GM10248 (cell line): ENCODE results near the gene NVL.
"Not testable (repeated sequence)": the region's sequence is repeated elsewhere in the genome, so short reads cannot be mapped to it uniquely, and the experiment has no call there.

Experiments
- CTCF ChIA-PET: fragments of 300-600 bp; sonication (Branson Sonifier 250); formaldehyde crosslinking; extraction: SDS; loops from one replicate; lab custom pipeline; 2021; ENCODE audit warnings: antibody characterized with exemption; lab: Yijun Ruan, JAX
- POLR2A ChIA-PET: fragments of 350-650 bp; sonication (Branson Sonifier 250); formaldehyde crosslinking; extraction: SDS; loops from one replicate; lab custom pipeline; 2020; ENCODE audit warnings: antibody characterized with exemption; lab: Yijun Ruan, JAX
- DNase-seq: peaks from one replicate; pipeline ENCODE4 v3.0.0; 2012; ENCODE audit errors: extremely low spot score
- TF ChIP-seq, protein P1 (sequence below): IDR thresholded peaks from 2 replicates; pipeline ENCODE4 v1.5.1; 2012; ENCODE audit warnings: mild to moderate bottlenecking, low read depth; ENCODE audit errors: extremely low read depth, missing control alignments, control extremely low read depth

Gene NVL

DNA sequence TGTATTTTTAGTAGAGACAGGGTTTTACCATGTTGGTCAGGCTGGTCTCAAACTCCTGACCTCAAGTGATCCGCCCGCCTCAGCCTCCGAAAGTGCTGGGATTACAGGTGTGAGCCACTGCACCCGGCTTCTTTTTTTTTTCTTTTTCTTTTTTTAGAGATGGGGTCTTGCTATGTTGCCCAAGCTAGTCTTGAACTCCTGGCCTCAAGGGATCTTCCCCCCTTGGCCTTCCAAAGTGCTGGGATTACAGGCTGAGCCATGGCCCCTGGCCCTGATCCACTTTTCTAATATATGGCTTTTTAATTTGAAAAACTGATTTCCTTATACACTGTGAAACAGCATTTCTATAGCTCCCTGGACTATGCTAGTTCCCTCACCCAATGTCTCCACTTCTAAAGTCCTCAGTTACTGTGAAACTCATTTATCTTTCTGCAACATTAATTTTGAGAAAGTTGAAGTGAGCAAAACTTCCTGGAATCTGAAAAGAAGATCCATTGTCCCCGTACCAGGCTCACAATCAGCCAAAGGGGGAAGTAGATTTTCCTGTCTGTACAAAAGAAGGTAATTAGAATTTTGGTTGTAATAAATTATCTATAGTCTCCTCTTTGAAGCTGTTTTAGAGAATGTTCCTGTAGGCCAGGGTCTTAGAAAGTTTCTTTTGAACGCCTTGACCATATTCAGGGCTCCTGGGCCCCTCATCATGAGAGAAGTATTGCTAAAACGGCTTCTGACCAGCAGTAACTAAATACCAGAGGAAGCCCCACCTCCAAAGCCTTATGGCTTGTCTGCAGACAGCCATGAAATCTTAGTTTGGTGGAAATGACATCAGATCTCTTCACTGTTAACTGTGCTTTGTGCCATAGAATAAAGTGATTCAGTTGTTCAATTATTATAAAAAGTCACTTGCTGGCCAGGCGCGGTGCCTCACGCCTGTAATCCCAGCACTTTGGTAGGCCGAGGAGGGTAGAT is 112.0 kb downstream of the NVL start:
- ChIA-PET POLR2A (no interaction called here), CTCF (no interaction called here)
- TF ChIP-seq, protein P1, sequence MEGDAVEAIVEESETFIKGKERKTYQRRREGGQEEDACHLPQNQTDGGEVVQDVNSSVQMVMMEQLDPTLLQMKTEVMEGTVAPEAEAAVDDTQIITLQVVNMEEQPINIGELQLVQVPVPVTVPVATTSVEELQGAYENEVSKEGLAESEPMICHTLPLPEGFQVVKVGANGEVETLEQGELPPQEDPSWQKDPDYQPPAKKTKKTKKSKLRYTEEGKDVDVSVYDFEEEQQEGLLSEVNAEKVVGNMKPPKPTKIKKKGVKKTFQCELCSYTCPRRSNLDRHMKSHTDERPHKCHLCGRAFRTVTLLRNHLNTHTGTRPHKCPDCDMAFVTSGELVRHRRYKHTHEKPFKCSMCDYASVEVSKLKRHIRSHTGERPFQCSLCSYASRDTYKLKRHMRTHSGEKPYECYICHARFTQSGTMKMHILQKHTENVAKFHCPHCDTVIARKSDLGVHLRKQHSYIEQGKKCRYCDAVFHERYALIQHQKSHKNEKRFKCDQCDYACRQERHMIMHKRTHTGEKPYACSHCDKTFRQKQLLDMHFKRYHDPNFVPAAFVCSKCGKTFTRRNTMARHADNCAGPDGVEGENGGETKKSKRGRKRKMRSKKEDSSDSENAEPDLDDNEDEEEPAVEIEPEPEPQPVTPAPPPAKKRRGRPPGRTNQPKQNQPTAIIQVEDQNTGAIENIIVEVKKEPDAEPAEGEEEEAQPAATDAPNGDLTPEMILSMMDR = no peak
- DNase-seq = no peak

DNA sequence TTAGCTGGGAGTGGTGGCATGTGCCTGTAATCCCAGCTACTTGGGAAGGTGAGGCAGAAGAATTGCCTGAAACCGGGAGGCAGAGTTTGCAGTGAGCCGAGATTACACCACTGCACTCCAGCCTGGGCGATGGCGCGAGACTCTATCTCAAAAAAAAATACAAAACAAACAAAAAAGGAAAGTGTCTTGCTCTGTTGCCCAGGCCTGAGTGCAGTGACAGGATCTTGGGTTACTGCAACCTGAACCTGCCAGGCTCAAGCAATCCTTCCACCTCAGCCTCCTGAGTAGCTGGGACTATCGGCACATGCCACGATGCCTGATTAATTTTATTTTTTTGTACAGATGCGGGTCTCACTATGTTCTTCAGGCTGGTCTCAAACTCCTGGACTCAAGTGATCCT is 113.6 kb downstream of the NVL start:
- no peak for DNase-seq
- TF ChIP-seq, protein P1 = no peak
- POLR2A ChIA-PET = no interaction called here
- CTCF ChIA-PET = no interaction called here

DNA sequence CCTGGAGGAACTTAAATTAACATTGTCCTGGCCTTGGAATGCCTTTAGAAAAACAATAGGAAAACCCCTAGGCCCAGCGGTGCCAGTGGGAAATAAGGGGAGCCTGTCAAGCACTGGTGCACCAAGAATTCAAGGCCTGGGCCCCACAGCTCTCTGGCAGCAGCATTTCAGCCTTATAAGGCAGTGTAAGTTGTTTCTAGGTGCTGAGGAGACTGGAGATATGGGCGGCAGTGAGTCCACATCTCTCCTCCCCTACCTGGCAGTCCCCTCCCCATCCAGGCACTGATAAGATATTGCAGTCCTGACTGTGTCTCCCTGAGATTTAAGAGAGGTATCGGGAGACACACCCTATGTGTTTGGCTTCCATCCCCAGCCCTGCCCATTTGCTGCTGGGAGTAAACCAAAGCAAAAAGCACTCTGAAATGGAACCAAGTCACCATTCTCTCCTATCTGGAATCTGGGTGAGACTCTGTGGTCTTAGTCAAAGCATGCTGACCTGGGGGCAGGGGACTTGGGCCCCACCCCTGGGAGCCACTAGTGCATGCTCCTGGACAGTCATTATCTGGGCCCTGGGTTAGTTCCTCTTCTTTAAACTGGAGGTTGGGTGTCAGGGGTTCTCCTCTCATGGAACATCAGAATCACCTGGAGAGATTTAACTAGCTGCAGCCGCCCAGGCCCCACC is 116.4 kb downstream of the NVL start:
- TF ChIP-seq, protein P1 = no peak
- no peak for DNase-seq
- CTCF ChIA-PET = no interaction called here
- POLR2A ChIA-PET = interaction anchor here (0.7 kb wide), 1 partner anchor 230 kb away, joined by 3 read pairs; no protein-coding TSS in a partner anchor

DNA sequence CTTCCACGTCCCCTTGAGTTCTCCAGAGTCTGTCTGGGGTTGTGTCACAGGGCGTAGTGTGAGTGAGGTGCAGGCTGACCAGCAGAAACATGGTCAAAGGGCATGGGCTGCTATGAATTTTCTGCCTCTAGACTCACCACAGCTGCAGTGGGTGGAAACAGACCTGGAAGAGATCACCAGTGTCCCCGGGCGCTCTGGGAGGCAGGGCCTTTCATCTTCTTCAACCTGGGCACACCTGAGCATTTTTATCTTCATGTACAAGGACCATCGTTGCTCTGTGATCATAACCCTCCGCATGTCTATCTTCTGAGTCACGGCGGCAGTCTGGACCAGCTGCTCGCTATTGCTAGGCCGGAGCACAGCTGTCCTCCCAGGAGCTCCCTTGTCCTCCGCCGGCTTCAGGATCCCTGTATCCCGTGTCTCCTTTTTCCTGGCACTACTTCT is 117.3 kb downstream of the NVL start:
- TF ChIP-seq, protein P1 = no peak
- no peak for DNase-seq
- CTCF ChIA-PET = no interaction called here
- POLR2A ChIA-PET = no interaction called here

DNA sequence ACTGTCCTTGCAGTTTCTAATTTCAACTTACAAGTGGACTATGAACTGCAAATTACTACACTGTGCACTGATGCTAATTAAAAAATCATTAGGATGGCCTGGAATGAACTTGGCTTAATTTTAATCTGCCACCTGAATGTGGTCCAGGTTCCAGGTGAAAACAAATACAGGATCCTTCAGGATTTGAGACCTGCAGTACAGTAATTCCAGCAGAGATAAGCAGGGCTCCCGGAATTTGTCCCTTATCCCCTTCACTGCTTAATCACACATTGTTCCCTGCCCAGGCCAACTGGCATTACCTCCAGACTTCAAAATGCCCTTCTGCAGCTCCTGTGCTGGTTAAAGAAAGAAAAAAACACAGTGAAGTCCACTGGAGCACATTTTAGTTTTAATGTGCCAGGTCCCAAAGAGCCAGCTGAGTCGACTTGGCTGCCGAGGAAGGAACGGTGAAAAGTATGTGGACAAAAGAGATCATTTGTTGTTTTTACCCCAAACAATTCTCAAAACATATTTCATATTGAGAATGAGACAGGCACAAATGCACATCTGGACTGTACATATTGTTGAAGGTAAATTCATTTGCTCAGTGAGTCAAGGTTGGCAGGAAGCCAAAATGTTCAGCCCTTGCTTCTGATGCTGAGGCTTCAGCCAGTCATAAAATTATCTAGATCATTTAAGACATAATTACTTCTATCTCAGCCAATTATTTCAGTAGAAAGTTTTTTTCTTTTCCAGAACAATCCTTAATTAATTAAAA is 118.6 kb downstream of the NVL start:
- no peak for DNase-seq
- POLR2A ChIA-PET = no interaction called here
- TF ChIP-seq, protein P1 = no peak
- CTCF ChIA-PET = interaction anchor here (1.7 kb wide), 1 partner anchor 11 kb away, joined by 4 read pairs; no protein-coding TSS in a partner anchor

DNA sequence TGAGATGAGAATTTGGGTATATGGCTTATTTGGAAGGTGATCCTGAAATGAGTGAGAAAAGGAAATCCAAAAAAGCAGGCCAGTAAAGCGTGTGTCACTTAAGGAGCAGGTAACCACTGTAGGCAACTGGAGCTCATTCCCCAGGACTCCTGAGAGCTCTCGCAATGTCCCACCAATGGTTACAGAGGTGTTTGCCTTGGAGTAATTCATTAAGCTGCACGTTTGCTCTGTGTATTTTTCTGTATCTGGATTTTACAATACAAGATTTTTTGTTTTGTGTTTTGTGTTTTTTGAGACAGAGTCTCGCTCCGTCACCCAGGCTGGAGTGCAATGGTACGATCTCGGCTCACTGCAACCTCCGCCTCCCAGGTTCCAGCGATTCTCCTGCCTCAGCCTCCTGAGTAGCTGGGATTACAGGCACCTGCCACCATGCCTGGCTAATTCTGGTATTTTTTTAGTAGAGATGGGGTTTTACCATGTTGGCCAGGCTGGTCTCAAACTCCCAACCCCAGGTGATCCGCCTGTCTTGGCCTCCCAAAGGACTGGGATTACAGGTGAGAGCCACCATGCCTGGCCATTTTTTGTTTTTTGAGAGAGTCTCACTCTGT is 123.9 kb downstream of the NVL start:
- DNase-seq, POLR2A ChIA-PET: not testable (repeated sequence)
- CTCF ChIA-PET = interaction anchor here (1.0 to 2.7 kb wide), 3 partner anchors 10 to 13 kb away, joined by 3 to 7 read pairs (median 4); no protein-coding TSS in a partner anchor
